HepG2 (cell line): ENCODE data around the gene EPS8. TPM values are rescaled to one million over a fixed set of nuclear protein-coding genes. Genes with fewer than 3 reads are reported as not detected.

Experiments used
- DBP ChIP-seq: sonication (generic); formaldehyde crosslinking; IDR thresholded peaks from 2 replicates; pipeline ENCODE4 v1.4.0; 2020; ENCODE audit warnings: missing genetic modification reagents; ENCODE audit errors: not compliant biosample characterization
- HINFP ChIP-seq: sonication (generic); formaldehyde crosslinking; IDR thresholded peaks from 2 replicates; pipeline ENCODE4 v1.4.0; 2020; ENCODE audit warnings: low read depth, mild to moderate bottlenecking, missing genetic modification reagents
- KDM3A ChIP-seq: IDR thresholded peaks from 2 replicates; pipeline ENCODE4 v1.6.1; 2018; ENCODE audit warnings: low read depth, missing compliant biosample characterization
- SALL1 ChIP-seq: sonication (generic); formaldehyde crosslinking; IDR thresholded peaks from 2 replicates; pipeline ENCODE4 v1.8.0; 2022; ENCODE audit warnings: mild to moderate bottlenecking, missing genetic modification reagents
- YY1 ChIP-seq: IDR thresholded peaks from 2 replicates; pipeline ENCODE4 v1.6.1; 2011; ENCODE audit warnings: low read length, low read depth, moderate library complexity, mild to moderate bottlenecking; ENCODE audit not compliant: insufficient read depth, insufficient replicate concordance
- ZNF503 ChIP-seq: sonication (generic); formaldehyde crosslinking; IDR thresholded peaks from 2 replicates; pipeline ENCODE4 v1.4.0; 2020; ENCODE audit warnings: missing genetic modification reagents
- ZNF550 ChIP-seq: sonication (generic); formaldehyde crosslinking; IDR thresholded peaks from 2 replicates; pipeline ENCODE4 v1.4.0; 2020; ENCODE audit warnings: mild to moderate bottlenecking, missing genetic modification reagents, borderline replicate concordance
- ZNF709 ChIP-seq: sonication (generic); formaldehyde crosslinking; IDR thresholded peaks from 2 replicates; pipeline ENCODE4 v1.5.0; 2020; ENCODE audit warnings: mild to moderate bottlenecking, missing genetic modification reagents
- polyA plus RNA-seq, 8 experiments: library from polyadenylated mRNA; depleted of rRNA in 3 of 8; stranded (reverse) in 7 of 8; unstranded in 1 of 8; fragments of >200 nt; fragmentation: Illumina TruSeq in 4 of 8; extraction: Trizol in 4 of 8; gene quantifications; 2 replicates each; pipeline versions ENCODE4 v1.2.1 to v1.2.3, GENCODE V29; 2011 to 2016; ENCODE audit warnings: low read depth in 4 of 8, missing spikeins in 1 of 8, mixed read lengths in 1 of 8; ENCODE audit not compliant: insufficient read depth in 1 of 8
- total RNA-seq, 5 experiments: library from RNA; depleted of rRNA; stranded (reverse); fragments of >200 nt; fragmentation: Illumina TruSeq; extraction: Trizol; gene quantifications; 2 replicates each; pipeline ENCODE4 v1.2.3, GENCODE V29; 2016; ENCODE audit warnings: low read depth in 1 of 5
- TF ChIP-seq, protein P1 (sequence below): sonication (generic); formaldehyde crosslinking; IDR thresholded peaks from 2 replicates; pipeline ENCODE4 v1.4.0; 2020; ENCODE audit warnings: mild to moderate bottlenecking, missing genetic modification reagents
- TF ChIP-seq, protein P2 (sequence below): sonication (generic); formaldehyde crosslinking; IDR thresholded peaks from 2 replicates; pipeline ENCODE4 v1.5.0; 2020; ENCODE audit warnings: mild to moderate bottlenecking, missing genetic modification reagents, borderline replicate concordance

Gene EPS8
- total and polyA plus RNA-seq, 2 of the 13 experiments (the other 11 are each of a cell fraction or from before 2014, with no cell fraction given) = 37.1 to 43.4 TPM

- TF ChIP-seq DBP (CRISPR knock-in tag) (no peak), KDM3A (CRISPR knock-in tag) (no peak), HINFP (CRISPR knock-in tag) (no peak), SALL1 (CRISPR knock-in tag) (peak; percentile 83), YY1 (no peak), ZNF550 (CRISPR knock-in tag) (no peak), ZNF503 (CRISPR knock-in tag) (0 out of 2 replicates have a peak, but pooled peaks have one; percentile 59), ZNF709 (CRISPR knock-in tag) (no peak)
- TF ChIP-seq, protein P1, sequence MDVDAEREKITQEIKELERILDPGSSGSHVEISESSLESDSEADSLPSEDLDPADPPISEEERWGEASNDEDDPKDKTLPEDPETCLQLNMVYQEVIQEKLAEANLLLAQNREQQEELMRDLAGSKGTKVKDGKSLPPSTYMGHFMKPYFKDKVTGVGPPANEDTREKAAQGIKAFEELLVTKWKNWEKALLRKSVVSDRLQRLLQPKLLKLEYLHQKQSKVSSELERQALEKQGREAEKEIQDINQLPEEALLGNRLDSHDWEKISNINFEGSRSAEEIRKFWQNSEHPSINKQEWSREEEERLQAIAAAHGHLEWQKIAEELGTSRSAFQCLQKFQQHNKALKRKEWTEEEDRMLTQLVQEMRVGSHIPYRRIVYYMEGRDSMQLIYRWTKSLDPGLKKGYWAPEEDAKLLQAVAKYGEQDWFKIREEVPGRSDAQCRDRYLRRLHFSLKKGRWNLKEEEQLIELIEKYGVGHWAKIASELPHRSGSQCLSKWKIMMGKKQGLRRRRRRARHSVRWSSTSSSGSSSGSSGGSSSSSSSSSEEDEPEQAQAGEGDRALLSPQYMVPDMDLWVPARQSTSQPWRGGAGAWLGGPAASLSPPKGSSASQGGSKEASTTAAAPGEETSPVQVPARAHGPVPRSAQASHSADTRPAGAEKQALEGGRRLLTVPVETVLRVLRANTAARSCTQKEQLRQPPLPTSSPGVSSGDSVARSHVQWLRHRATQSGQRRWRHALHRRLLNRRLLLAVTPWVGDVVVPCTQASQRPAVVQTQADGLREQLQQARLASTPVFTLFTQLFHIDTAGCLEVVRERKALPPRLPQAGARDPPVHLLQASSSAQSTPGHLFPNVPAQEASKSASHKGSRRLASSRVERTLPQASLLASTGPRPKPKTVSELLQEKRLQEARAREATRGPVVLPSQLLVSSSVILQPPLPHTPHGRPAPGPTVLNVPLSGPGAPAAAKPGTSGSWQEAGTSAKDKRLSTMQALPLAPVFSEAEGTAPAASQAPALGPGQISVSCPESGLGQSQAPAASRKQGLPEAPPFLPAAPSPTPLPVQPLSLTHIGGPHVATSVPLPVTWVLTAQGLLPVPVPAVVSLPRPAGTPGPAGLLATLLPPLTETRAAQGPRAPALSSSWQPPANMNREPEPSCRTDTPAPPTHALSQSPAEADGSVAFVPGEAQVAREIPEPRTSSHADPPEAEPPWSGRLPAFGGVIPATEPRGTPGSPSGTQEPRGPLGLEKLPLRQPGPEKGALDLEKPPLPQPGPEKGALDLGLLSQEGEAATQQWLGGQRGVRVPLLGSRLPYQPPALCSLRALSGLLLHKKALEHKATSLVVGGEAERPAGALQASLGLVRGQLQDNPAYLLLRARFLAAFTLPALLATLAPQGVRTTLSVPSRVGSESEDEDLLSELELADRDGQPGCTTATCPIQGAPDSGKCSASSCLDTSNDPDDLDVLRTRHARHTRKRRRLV (CRISPR knock-in tag) = no peak
- TF ChIP-seq, protein P2, sequence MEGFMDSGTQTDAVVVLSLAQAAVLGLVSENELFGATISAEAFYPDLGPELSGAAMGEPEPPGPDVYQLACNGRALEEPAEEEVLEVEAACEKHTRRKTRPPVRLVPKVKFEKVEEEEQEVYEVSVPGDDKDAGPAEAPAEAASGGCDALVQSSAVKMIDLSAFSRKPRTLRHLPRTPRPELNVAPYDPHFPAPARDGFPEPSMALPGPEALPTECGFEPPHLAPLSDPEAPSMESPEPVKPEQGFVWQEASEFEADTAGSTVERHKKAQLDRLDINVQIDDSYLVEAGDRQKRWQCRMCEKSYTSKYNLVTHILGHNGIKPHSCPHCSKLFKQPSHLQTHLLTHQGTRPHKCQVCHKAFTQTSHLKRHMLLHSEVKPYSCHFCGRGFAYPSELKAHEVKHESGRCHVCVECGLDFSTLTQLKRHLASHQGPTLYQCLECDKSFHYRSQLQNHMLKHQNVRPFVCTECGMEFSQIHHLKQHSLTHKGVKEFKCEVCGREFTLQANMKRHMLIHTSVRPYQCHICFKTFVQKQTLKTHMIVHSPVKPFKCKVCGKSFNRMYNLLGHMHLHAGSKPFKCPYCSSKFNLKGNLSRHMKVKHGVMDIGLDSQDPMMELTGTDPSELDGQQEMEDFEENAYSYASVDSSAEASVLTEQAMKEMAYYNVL (CRISPR knock-in tag) = peak; percentile 57; the same call in 1 of the 2 replicates
Measured at GRCh38 chr12:15629108-15629507, 160.1 kb downstream of the EPS8 start (continued).
